Measurements from ENCODE around the gene ANTXR1. TPM values are rescaled to one million over a fixed set of nuclear protein-coding genes. Genes with fewer than 3 reads are reported as not detected.

The ANTXR1 gene
- total and polyA plus RNA-seq, 2 donors (not counting 1 experiment from before 2014, with no cell fraction given): 44.6 to 101 TPM

- no peaks in the 10 kb centered on the region for H3K9me3 ChIP-seq (ENCODE audit: control insufficient read depth, insufficient read depth, low read depth, low read length)
- no peak for DNase-seq (ENCODE audit: low read depth in 2 of 2)
- H3K4me1 ChIP-seq (ENCODE audit: control insufficient read depth, extremely low read depth, insufficient read depth, low read length): peaks cover 16% of the 10 kb centered on the region
- H3K4me2 ChIP-seq (ENCODE audit: extremely low read depth, insufficient read depth, low read length): no peak overlapping the region
- no peaks in the 10 kb centered on the region for H3K27me3 ChIP-seq (ENCODE audit: control insufficient read depth, insufficient read depth, low read length)
- no peaks in the 10 kb centered on the region for H3K79me2 ChIP-seq (ENCODE audit: control insufficient read depth, insufficient read depth, low read length)
- H3K27ac ChIP-seq (ENCODE audit: insufficient read depth, low read length): no peak overlapping the region
- no peak overlapping the region for H2AFZ ChIP-seq (ENCODE audit: low read length)
- no peak overlapping the region for H3K9ac ChIP-seq (ENCODE audit: insufficient read depth, low read length)
- H3K36me3 ChIP-seq (ENCODE audit: control insufficient read depth, insufficient read depth, low read length): peaks cover 3% of the 10 kb centered on the region
- H4K20me1 ChIP-seq (ENCODE audit: control insufficient read depth, extremely low read depth, insufficient read depth, low read length): no peaks in the 10 kb centered on the region
- TF ChIP-seq EZH2 (IDR thresholded peaks at IDR 0.05; ENCODE audit: low read length, missing control alignments): no peak
- TF ChIP-seq, protein P1, sequence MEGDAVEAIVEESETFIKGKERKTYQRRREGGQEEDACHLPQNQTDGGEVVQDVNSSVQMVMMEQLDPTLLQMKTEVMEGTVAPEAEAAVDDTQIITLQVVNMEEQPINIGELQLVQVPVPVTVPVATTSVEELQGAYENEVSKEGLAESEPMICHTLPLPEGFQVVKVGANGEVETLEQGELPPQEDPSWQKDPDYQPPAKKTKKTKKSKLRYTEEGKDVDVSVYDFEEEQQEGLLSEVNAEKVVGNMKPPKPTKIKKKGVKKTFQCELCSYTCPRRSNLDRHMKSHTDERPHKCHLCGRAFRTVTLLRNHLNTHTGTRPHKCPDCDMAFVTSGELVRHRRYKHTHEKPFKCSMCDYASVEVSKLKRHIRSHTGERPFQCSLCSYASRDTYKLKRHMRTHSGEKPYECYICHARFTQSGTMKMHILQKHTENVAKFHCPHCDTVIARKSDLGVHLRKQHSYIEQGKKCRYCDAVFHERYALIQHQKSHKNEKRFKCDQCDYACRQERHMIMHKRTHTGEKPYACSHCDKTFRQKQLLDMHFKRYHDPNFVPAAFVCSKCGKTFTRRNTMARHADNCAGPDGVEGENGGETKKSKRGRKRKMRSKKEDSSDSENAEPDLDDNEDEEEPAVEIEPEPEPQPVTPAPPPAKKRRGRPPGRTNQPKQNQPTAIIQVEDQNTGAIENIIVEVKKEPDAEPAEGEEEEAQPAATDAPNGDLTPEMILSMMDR (conservative IDR thresholded peaks at IDR 0.05 in 1 of 2, IDR thresholded peaks at IDR 0.05 in 1 of 2; ENCODE audit: low read depth in 1 of 2, low read length in 2 of 2): no peak
- H3K4me3 ChIP-seq (replicated peaks in 1 of 4; ENCODE audit: control extremely low read depth in 1 of 4, insufficient read depth in 1 of 4, low read depth in 3 of 4, low read length in 4 of 4): no peak overlapping the region
These were observed 139.0 kb downstream of the ANTXR1 start for GRCh38 chr2:69151931-69152330.

DNA sequence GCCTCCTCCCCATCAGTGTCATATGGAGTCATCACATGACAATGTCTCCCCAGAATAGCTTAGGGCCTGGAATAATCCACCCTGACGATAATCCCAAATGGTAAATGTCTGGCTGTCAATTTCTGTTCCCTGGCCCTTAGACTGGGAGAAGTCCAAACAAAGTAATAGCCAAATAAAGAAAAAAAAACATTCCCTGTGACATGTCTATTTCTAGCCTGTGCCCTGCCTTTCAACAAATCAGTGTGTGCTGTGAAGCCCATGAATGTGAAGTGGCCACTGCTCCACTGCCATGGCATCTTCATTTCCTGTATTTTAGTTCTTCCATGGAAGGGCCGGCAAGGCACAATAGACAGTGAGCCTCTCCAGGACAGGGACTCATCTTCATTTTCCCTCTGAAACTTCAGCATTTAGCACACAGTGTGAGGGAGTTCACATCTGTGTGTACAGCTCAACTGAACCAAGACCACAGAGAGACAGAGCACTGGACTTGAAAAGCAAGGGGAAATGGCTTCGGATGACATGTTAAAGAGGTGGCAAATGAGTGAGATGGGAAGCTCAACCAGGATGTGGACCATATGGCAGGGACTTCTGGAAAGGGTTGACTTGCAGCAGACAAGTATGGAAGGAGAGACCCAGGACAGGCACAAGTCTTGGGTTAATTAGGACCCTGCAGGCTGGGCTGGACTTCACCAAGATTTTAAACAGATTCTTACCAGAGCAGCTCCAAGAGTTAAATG lies 140.0 kb downstream of the ANTXR1 start:
- Histone ChIP-seq H3K27me3 (ENCODE audit: control insufficient read depth, insufficient read depth, low read length) (no peaks in the 10 kb centered on the region), H3K4me1 (ENCODE audit: control insufficient read depth, extremely low read depth, insufficient read depth, low read length) (peaks cover 16% of the 10 kb centered on the region), H2AFZ (ENCODE audit: low read length) (no peak overlapping the region), H3K4me3 (replicated peaks in 1 of 4; ENCODE audit: control extremely low read depth in 1 of 4, insufficient read depth in 1 of 4, low read depth in 3 of 4, low read length in 4 of 4) (no peak overlapping the region), H3K9ac (ENCODE audit: insufficient read depth, low read length) (no peak overlapping the region), H3K9me3 (ENCODE audit: control insufficient read depth, insufficient read depth, low read depth, low read length) (no peaks in the 10 kb centered on the region), H3K79me2 (ENCODE audit: control insufficient read depth, insufficient read depth, low read length) (no peaks in the 10 kb centered on the region), H3K4me2 (ENCODE audit: extremely low read depth, insufficient read depth, low read length) (no peak overlapping the region), H4K20me1 (ENCODE audit: control insufficient read depth, extremely low read depth, insufficient read depth, low read length) (no peaks in the 10 kb centered on the region), H3K36me3 (ENCODE audit: control insufficient read depth, insufficient read depth, low read length) (peaks cover 3% of the 10 kb centered on the region), H3K27ac (ENCODE audit: insufficient read depth, low read length) (no peak overlapping the region)
- no peak for DNase-seq (ENCODE audit: low read depth in 2 of 2)
- TF ChIP-seq, protein P1 (conservative IDR thresholded peaks at IDR 0.05 in 1 of 2, IDR thresholded peaks at IDR 0.05 in 1 of 2; ENCODE audit: low read depth in 1 of 2, low read length in 2 of 2): no peak
- no peak for TF ChIP-seq EZH2 (IDR thresholded peaks at IDR 0.05; ENCODE audit: low read length, missing control alignments)

DNA sequence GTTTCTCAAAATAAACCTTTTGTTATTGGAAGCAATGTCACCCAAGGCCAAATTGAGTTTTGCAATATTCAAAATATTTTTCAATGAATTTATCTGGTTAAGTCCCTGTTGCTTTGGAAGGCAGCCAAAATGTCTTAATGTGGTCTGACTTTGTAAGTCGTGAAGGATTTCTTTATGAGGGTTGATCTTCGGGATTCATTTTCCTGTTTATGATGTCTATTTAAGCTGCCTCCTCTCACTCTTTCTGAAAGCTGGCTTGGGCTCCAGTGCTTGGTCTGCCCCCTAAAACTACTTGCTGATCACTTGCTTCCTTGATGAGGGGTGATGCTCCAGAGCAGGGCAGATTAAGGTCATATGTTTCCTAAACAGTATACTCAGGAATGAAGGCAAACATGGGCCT lies 141.1 kb downstream of the ANTXR1 start:
- no peak for TF ChIP-seq EZH2 (IDR thresholded peaks at IDR 0.05; ENCODE audit: low read length, missing control alignments)
- TF ChIP-seq, protein P1 (conservative IDR thresholded peaks at IDR 0.05 in 1 of 2, IDR thresholded peaks at IDR 0.05 in 1 of 2; ENCODE audit: low read depth in 1 of 2, low read length in 2 of 2): no peak
- Histone ChIP-seq H3K36me3 (ENCODE audit: control insufficient read depth, insufficient read depth, low read length) (peaks cover 3% of the 10 kb centered on the region), H3K4me1 (ENCODE audit: control insufficient read depth, extremely low read depth, insufficient read depth, low read length) (peaks cover 16% of the 10 kb centered on the region), H3K9me3 (ENCODE audit: control insufficient read depth, insufficient read depth, low read depth, low read length) (no peaks in the 10 kb centered on the region), H3K4me2 (ENCODE audit: extremely low read depth, insufficient read depth, low read length) (no peak overlapping the region), H3K9ac (ENCODE audit: insufficient read depth, low read length) (no peak overlapping the region), H3K4me3 (replicated peaks in 1 of 4; ENCODE audit: control extremely low read depth in 1 of 4, insufficient read depth in 1 of 4, low read depth in 3 of 4, low read length in 4 of 4) (no peak overlapping the region), H3K79me2 (ENCODE audit: control insufficient read depth, insufficient read depth, low read length) (no peaks in the 10 kb centered on the region), H3K27me3 (ENCODE audit: control insufficient read depth, insufficient read depth, low read length) (no peaks in the 10 kb centered on the region), H4K20me1 (ENCODE audit: control insufficient read depth, extremely low read depth, insufficient read depth, low read length) (no peaks in the 10 kb centered on the region), H2AFZ (ENCODE audit: low read length) (no peak overlapping the region), H3K27ac (ENCODE audit: insufficient read depth, low read length) (no peak overlapping the region)
- DNase-seq (ENCODE audit: low read depth in 2 of 2): peak; percentile 64 to 82
